IPS DF 6.9 (cell line): Measurements from ENCODE around the gene KRTAP10-1.

ENCODE experiments used
- DNase-seq: peaks from one replicate; pipeline ENCODE4 v3.0.0-alpha.2; 2013; ENCODE audit warnings: low read depth, low spot score
- H3K27ac ChIP-seq: one replicate; pipeline ENCODE4 v1.5.1; 2013; ENCODE audit warnings: low read length, control low read depth
- H3K27me3 ChIP-seq: 2 replicates; pipeline ENCODE4 v1.6.1; 2013; ENCODE audit warnings: mild to moderate bottlenecking, low read length; ENCODE audit not compliant: control insufficient read depth, insufficient read depth
- H3K36me3 ChIP-seq: 2 replicates; pipeline ENCODE4 v1.6.1; 2013; ENCODE audit warnings: low read length; ENCODE audit not compliant: control insufficient read depth, insufficient read depth
- H3K4me1 ChIP-seq: 2 replicates; pipeline ENCODE4 v1.6.1; 2013; ENCODE audit warnings: low read length; ENCODE audit not compliant: control insufficient read depth, insufficient read depth
- H3K4me3 ChIP-seq: 2 replicates; pipeline ENCODE4 v1.5.1; 2013; ENCODE audit warnings: mild to moderate bottlenecking, low read length
- H3K9me3 ChIP-seq: 2 replicates; pipeline ENCODE4 v1.6.1; 2013; ENCODE audit warnings: low read length, inconsistent platforms; ENCODE audit not compliant: control insufficient read depth, insufficient read depth
- WGBS: extraction: QIAGEN DNeasy Blood & Tissue Kit; methylation state at CpG from one replicate; pipeline ENCODE4 v1.1.7; 2013; ENCODE audit warnings: mixed read lengths, missing lambda C conversion rate; ENCODE audit not compliant: insufficient read length, insufficient coverage; 5-methylcytosine and 5-hydroxymethylcytosine counted together

KRTAP10-1 gene

DNA sequence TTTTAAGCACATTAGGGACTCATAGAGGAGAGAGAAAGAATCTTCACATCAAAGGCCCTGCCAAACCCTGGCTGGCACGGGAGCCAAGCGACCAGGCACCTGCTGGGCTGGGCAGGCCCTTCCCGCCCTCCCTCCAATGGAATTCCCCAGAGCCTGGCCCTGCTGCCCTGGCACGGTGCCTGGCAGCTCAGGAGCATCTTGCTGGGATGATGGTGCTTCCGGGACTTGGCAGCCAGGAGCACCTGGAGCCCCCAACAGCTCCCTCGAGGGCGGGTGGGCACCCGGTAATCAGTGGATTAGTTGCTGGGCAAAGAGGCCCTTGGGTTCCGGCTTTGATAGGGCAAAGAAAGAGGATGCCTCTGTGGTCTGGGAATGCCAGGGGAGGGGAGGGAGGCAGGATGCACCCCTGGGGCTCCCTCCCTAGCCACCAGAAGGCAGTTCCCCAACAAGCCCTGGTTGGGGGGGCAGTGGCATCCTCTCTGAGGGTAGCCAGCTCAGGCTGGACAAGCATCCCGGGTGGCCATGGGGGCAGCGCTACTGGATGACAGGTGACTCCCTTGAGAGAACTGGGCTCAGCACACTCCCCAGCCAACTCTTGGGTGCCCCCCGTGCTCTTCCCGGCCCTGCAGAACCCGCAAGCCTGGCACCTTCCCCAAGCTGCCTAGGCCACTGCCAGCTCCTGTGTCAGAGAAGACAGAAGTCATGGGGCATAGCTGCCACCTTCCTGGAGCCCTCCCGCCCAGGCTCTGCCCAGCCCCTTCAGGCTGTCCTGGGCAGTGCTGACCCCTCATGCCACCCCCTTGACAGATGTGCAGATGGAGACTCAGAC, 26.4 kb downstream of the KRTAP10-1 start:
- Histone ChIP-seq H3K4me1 (no peaks in the 10 kb centered on the region), H3K27ac (no peak overlapping the region), H3K9me3 (no peaks in the 10 kb centered on the region), H3K27me3 (no peaks in the 10 kb centered on the region), H3K4me3 (no peak overlapping the region), H3K36me3 (no peaks in the 10 kb centered on the region; the same call in 1 of the 2 replicates)
- WGBS, result no CpG with 5 or more reads among the region's 15 CpGs
- no peak for DNase-seq

DNA sequence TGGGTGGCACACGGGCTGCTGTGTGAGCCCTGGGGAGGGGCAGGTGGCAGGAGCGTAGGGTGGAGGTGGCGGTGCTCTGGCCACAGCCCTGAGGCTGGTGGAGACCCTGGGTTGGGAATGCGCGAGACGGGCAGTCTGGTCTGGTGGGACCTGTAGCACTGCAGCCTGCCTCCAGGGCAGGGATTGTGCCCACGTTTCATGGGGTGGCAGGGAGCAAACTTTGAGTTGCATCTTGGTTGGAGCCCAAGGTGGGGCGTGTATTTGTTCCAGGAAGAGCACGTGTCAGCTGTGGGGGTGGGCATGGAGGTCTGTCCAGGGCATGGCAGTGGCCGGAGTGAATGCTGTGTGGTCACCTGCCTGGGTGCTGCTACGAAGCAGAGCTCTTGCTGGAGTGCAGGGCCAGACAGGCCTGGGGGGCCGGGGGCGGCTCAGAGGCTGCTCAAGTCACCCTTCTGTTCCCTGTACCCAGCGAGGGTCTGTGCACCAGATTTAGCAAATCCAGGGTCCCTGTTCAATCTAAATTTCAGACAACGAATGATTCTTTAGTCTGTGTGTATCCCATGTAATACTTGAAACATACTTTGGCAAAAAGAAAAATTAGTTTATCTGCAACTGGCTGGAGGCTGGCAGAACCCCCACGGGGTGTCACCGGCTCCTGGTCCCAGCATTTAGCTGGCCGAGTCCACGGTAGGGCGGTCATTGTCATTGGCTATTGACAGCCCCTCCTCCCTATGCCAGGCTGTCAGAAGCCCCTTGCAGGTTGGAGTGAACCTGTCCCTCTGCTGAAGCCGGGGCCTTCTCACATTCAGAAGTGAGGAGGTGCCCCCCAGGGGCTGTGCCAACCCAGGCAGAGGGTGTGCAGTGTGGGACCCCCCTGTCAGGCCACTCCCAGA, 27.3 kb downstream of the KRTAP10-1 start:
- Histone ChIP-seq H3K4me1 (no peaks in the 10 kb centered on the region), H3K4me3 (no peak overlapping the region), H3K36me3 (no peaks in the 10 kb centered on the region; the same call in 1 of the 2 replicates), H3K27ac (no peak overlapping the region), H3K27me3 (no peaks in the 10 kb centered on the region), H3K9me3 (no peaks in the 10 kb centered on the region)
- WGBS, result no CpG with 5 or more reads among the region's 21 CpGs
- no peak for DNase-seq

- no peaks in the 10 kb centered on the region for H3K27me3 ChIP-seq
- no CpG with 5 or more reads among the region's 8 CpGs for WGBS
- H3K4me1 ChIP-seq, result no peaks in the 10 kb centered on the region
- no peak overlapping the region for H3K27ac ChIP-seq
- no peaks in the 10 kb centered on the region; the same call in 1 of the 2 replicates for H3K36me3 ChIP-seq
- H3K4me3 ChIP-seq, result no peak overlapping the region
- no peaks in the 10 kb centered on the region for H3K9me3 ChIP-seq
- DNase-seq, result no peak
Measured at GRCh38 chr21:44511938-44512275, 28.1 kb downstream of the KRTAP10-1 start.

GRCh38 chr21:44511219-44511937, 28.6 kb downstream of the KRTAP10-1 start:
- Histone ChIP-seq H3K9me3 (no peaks in the 10 kb centered on the region), H3K27ac (no peak overlapping the region), H3K4me3 (no peak overlapping the region), H3K27me3 (no peaks in the 10 kb centered on the region), H3K36me3 (no peaks in the 10 kb centered on the region; the same call in 1 of the 2 replicates), H3K4me1 (no peaks in the 10 kb centered on the region)
- DNase-seq, result no peak
- WGBS, result no CpG with 5 or more reads among the region's 11 CpGs

- Histone ChIP-seq H3K27ac (no peak overlapping the region), H3K36me3 (no peaks in the 10 kb centered on the region; the same call in 1 of the 2 replicates), H3K4me1 (no peaks in the 10 kb centered on the region; the same call in 1 of the 2 replicates), H3K9me3 (no peaks in the 10 kb centered on the region), H3K27me3 (no peaks in the 10 kb centered on the region), H3K4me3 (peak overlapping the region; percentile 9; the same call in 1 of the 2 replicates)
- peak; percentile 41 for DNase-seq
- no CpG with 5 or more reads among the region's 36 CpGs for WGBS
Measured at GRCh38 chr21:44510508-44511218, 29.3 kb downstream of the KRTAP10-1 start.

- Histone ChIP-seq H3K4me3 (no peak overlapping the region), H3K27me3 (no peaks in the 10 kb centered on the region), H3K9me3 (no peaks in the 10 kb centered on the region), H3K27ac (no peak overlapping the region), H3K36me3 (no peaks in the 10 kb centered on the region; the same call in 1 of the 2 replicates), H3K4me1 (no peaks in the 10 kb centered on the region; the same call in 1 of the 2 replicates)
- DNase-seq, result no peak
- no CpG with 5 or more reads among the region's 18 CpGs for WGBS
Measured at GRCh38 chr21:44510109-44510507, 29.9 kb downstream of the KRTAP10-1 start.

GRCh38 chr21:44509539-44509938, 30.5 kb downstream of the KRTAP10-1 start:
- DNase-seq, result no peak
- WGBS, result no CpG with 5 or more reads among the region's 12 CpGs
- Histone ChIP-seq H3K9me3 (no peaks in the 10 kb centered on the region), H3K4me1 (no peaks in the 10 kb centered on the region; the same call in 1 of the 2 replicates), H3K27me3 (no peaks in the 10 kb centered on the region), H3K27ac (no peak overlapping the region), H3K4me3 (no peak overlapping the region), H3K36me3 (no peaks in the 10 kb centered on the region; the same call in 1 of the 2 replicates)

GRCh38 chr21:44508711-44509445, 31.1 kb downstream of the KRTAP10-1 start:
- no peaks in the 10 kb centered on the region for H3K27me3 ChIP-seq
- no peak overlapping the region for H3K4me3 ChIP-seq
- DNase-seq, result no peak
- no peaks in the 10 kb centered on the region for H3K9me3 ChIP-seq
- no peaks in the 10 kb centered on the region; the same call in 1 of the 2 replicates for H3K4me1 ChIP-seq
- H3K27ac ChIP-seq, result no peak overlapping the region
- WGBS, result no CpG with 5 or more reads among the region's 30 CpGs
- H3K36me3 ChIP-seq, result no peaks in the 10 kb centered on the region; the same call in 1 of the 2 replicates

- Histone ChIP-seq H3K27me3 (no peaks in the 10 kb centered on the region), H3K4me3 (no peak overlapping the region)
- WGBS, result no CpG with 5 or more reads among the region's 9 CpGs
Measured at GRCh38 chr21:44508426-44508710, 31.6 kb downstream of the KRTAP10-1 start.

More at GRCh38 chr21:44508426-44508710, 31.6 kb downstream of the KRTAP10-1 start:
- no peak for DNase-seq
- no peaks in the 10 kb centered on the region for H3K9me3 ChIP-seq
- no peak overlapping the region for H3K27ac ChIP-seq
- no peaks in the 10 kb centered on the region; the same call in 1 of the 2 replicates for H3K4me1 ChIP-seq
- no peaks in the 10 kb centered on the region; the same call in 1 of the 2 replicates for H3K36me3 ChIP-seq
